Cardiac fibroblast (primary cell): ENCODE measurements around the gene CTNND2.
"Not testable (repeated sequence)": the region's sequence is repeated elsewhere in the genome, so short reads cannot be mapped to it uniquely, and the experiment has no call there.

Experiments used
- DNase-seq, 2 donors: peaks; one replicate each; pipeline versions ENCODE4 v3.0.0 to v3.0.0-alpha.2; 2010; ENCODE audit warnings: low read depth in 2 of 2
- H3K4me3 ChIP-seq, 2 donors: replicated peaks in 1 of 2; 1 replicate in 1 of 2; 2 replicates in 1 of 2; pipeline ENCODE4 v1.5.1; 2011; ENCODE audit warnings: low read depth in 2 of 2, low read length in 2 of 2, mild to moderate bottlenecking in 2 of 2, moderate library complexity in 1 of 2
- CTCF ChIP-seq: IDR thresholded peaks from one replicate; pipeline ENCODE4 v1.5.1; 2011; ENCODE audit warnings: low read depth, mild to moderate bottlenecking, low read length, inconsistent platforms

The CTNND2 gene

GRCh38 chr5:11075035-11075805, 829.0 kb downstream of the CTNND2 start:
- TF ChIP-seq CTCF, result no peak
- no peak overlapping the region for H3K4me3 ChIP-seq
- no peak for DNase-seq

GRCh38 chr5:11072568-11072967, 831.7 kb downstream of the CTNND2 start:
- DNase-seq, result no peak
- no peak overlapping the region for H3K4me3 ChIP-seq
- no peak for TF ChIP-seq CTCF

GRCh38 chr5:11072076-11072475, 832.2 kb downstream of the CTNND2 start:
- no peak for TF ChIP-seq CTCF
- DNase-seq, result no peak
- H3K4me3 ChIP-seq, result no peak overlapping the region

GRCh38 chr5:11069041-11069440, 835.2 kb downstream of the CTNND2 start:
- H3K4me3 ChIP-seq, result no peak overlapping the region
- TF ChIP-seq CTCF, result no peak
- no peak for DNase-seq

GRCh38 chr5:11065723-11066122, 838.5 kb downstream of the CTNND2 start:
- not testable (repeated sequence) for DNase-seq, H3K4me3 ChIP-seq

GRCh38 chr5:11064763-11065450, 839.3 kb downstream of the CTNND2 start:
- no peak overlapping the region for H3K4me3 ChIP-seq
- DNase-seq, result no peak
- TF ChIP-seq CTCF, result no peak

GRCh38 chr5:11062397-11062796, 841.8 kb downstream of the CTNND2 start:
- no peak for DNase-seq
- TF ChIP-seq CTCF, result no peak
- no peak overlapping the region for H3K4me3 ChIP-seq
